SKM-1 (cell line): ENCODE measurements around the gene PARD6B.
"Not testable (repeated sequence)": the region's sequence is repeated elsewhere in the genome, so short reads cannot be mapped to it uniquely, and the experiment has no call there.

Source experiments
- DNase-seq: peaks from one replicate; lab custom pipeline; 2025; ENCODE audit not compliant: unreplicated experiment; lab: John Stamatoyannopoulos, UW

The PARD6B gene

DNA sequence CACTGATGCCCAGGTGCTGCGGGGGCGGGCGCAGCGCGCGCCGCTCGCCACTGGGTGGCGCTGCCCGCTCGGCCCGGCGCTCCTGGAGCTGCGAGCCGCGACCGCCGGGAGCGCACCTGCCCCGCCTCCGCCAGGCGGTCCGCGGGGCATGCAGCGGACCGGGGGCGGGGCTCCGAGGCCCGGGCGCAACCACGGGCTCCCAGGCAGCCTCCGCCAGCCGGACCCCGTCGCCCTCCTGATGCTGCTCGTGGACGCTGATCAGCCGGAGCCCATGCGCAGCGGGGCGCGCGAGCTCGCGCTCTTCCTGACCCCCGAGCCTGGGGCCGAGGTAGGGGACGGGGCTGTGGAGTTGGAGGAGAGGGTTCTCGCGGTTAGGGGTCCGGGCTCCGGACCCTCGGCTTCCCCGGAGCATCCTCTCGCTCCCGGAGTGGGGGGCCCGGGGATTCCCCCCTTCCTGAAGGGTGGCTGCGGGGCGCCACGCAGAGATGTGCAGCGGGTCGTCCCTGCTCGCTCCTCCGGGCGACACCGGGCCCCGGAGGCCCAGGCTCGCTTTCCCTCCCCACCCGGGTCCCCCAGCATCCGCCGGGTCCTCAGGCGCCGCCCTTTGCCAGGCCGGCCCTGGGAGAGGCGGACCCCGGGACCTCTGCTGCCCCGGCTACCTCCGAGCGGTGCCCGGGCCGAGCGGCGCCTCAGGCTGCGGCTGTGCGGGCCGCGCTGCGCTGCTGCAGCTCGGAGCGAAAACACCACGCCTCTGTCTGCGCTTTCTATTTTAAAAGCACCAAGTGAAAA, 63.7 kb downstream of the PARD6B start, which contains the start of gene BCAS4:
BCAS4 (plus strand) TSS at position 216 of the 789 bp plus-strand sequence; CDS start at position 239, 23 bp downstream.
- peak; percentile 62 for DNase-seq

DNA sequence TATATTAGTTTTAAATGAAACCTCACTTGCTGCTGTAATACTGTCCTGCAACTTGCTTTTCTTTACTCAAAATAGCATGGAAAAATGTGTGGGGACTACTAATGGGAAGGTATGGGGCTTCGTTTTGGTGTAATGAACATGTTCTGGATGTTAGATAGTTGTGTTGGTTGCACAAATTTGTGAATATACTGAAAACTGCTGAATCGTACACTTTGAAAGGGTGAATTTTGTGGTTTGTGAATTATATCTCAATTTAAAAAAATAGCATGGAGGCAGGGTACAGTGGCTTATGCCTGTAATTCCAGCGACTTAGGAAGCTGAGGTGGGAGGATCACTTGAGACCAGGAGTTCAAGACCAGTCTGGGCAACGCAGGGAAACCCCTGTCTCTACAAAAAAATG, 65.8 kb downstream of the PARD6B start:
- DNase-seq = no peak

DNA sequence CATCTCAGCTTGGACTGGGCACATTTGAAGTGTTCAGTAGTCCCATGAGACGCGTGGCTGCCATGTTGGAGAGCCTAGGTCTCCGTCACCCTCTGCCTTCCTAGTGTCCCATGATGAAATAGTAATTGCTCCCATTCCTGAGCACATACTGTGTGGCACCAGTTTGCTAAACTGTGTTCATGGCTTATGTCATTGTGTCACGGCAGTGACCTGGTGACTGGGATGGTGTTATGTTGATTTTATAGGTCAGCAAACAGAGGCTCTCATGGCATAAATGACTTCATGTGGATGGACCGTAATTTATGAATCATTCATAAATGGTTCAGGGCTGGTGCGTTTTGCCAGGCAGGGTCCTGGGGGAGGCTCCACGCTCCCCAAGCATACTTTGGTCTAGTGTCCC, 67.3 kb downstream of the PARD6B start:
- no peak for DNase-seq

DNA sequence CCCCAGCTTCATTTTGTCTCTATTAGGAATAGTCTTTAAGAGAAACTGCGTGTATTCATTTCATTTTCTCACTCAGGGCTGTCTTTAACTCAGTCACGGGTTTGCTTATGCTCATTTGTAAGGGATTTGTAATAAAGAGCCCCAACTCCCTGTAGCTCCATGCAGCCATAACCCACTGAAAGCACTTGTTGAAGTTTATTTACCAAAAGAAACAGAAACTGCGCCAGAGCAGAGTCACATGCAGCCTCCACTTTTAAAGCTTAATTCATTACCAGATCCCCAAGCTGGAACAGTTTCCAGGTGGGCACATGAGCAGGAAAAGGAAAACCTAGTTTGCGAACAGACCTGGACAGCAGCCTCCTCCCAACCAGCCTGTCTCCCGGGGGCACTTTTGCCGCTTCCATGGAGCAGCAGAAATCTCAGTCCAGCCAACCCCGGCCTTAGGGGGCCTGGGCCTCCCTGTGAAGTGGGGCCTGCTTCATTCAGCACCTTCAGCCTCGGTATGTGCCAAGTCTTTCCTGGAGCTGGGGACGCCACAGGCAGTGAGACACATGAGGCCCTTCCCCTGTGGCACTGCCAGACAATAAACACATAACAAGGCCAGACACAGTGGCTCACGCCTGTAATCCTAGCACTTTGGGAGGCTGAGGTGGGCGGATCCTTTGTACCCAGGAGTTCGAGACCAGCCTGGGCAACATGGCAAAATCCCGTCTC, 68.0 kb downstream of the PARD6B start:
- no peak for DNase-seq

DNA sequence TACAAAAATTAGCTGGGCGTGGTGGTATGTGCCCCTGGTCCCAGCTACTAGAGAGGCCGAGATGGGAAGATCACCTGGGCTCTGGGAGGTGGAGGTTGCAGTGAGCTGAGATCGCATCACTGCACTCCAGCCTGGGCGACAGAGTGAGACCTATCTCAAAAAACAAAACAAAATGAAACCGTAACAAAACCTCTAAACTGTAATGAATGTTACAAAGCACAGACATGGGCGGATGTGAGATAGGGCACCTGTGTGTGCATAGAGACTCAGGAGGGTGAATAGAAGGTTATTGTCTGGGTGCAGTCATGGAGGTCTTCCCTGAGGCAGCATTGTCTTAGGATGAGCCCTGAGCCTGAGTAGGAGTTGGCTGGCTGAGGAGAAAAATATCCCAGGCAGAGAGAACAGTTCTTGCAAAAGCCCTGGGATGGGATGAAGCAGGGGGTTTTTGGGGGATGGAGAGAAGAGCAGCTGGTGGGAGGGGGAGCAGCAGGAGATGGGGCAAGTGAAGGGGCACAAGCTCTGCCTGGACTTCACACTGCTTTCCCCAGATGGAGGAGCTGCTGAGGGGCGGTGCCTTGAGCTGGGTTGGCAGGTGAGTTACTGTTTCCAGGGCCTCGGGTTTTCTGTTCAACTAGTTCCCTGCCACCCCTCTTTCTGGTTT, 68.6 kb downstream of the PARD6B start:
- DNase-seq = no peak

DNA sequence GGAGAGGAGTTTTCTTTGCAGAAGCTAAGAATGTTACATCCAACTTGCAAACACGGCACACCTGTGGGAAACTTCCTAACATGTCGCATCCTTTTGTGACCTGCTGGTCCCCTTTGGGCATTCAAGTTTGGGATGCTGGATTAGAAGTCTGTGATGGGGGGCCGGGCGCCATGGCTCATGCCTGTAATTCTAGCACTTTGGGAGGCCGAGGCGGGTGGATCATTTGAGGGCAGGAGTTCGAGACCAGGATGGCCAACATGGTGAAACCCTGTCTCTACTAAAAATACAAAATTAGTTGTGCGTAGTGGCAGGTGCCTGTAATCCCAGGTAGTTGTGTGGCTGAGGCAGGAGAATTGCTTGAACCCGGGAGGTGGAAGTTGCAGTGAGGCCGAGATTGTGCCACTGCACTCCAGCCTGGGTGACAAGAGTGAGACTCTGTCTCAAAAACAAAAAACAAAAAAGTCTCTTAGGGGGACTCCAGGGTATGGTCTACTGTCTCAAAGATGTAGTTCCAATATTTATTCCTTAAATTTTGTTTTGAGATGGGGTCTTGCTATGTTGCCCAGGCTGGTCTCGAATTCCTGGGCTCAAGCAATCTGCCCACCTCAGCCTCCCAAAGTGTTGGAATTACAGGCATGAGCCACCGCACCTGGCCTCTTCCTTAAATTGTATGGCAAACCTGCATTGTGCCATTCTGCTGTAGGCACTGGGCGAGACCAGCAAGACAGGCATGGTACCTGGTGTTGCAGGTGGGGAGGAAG, 69.8 kb downstream of the PARD6B start:
- not testable (repeated sequence) for DNase-seq

DNA sequence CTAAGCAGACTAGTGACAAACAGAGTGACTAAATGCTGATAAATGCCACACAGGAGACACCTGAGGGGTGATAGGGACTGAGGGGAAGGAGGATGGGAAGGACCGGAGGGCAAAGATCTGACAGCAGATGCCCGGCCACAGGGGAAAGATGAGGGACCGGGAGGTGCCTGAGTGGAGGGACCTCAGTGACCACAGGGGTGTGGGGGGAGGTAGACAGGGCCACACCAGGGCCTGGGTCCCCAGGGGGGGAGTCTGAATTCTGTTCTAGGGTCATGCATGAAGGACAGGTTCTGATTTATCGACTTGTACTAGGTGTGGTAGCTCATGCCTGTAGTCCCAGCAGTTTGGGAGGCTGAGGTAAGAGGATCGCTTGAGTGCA, 70.4 kb downstream of the PARD6B start:
- no peak for DNase-seq

DNA sequence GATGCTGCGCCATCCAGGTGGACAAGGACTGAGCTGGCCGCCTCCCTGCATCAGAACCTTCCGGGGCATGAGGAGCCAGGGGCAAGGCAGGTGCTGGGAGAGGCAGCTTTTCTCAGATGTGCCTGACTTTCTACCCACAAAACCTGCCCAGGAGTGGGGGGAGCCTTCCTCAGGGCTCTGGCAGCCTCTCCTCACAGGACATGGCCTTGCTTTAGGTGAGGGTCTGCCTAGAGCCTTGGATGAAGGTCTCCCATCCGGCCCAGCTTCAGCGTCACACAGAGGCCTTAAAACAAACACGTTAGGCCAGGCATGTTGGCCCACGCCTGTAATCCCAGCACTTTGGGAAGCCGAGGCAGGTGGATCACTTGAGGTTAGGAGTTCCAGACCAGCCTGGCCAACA, 70.9 kb downstream of the PARD6B start:
- no peak for DNase-seq

DNA sequence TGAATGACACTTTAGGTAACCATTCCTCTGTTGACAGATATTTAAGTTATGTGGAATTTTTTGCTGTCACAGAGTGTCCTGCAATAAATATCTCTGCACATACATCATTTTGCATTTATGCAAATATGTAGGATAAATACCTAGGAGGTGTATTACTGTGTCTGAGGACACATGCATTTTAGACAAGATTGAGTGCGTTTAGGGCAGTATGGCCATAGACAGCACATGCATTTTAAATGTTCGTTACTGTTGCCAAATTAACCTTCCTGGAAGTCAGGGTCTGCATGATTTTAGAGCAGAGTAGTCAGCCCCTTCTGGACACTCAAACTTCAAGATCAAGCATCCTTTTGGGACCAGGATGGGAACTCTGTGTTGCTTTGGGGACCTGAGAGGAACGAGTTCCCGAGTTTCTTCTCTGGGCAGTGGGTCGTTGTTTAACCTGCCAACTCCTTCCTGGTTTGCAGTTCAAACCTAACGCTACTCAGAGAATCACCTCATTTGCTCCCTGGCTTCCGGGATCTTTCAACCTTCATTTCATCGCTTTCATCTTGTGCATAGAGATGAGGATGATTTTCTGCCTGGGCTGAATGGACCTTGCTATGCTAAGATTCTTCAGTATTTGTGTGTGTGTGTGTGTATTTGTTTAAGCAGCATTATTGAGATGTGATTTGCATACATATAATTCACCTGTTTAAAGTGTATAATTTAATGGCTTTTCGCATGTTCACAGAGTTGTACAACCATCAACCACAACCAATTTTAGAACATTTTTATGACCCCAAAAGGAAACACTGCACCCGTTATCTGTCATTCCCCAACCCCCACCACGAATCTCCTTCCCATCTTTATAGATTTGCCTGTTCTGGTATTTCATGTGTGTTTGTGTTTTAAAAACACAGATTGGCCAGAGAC, 73.3 kb downstream of the PARD6B start:
- DNase-seq = no peak

DNA sequence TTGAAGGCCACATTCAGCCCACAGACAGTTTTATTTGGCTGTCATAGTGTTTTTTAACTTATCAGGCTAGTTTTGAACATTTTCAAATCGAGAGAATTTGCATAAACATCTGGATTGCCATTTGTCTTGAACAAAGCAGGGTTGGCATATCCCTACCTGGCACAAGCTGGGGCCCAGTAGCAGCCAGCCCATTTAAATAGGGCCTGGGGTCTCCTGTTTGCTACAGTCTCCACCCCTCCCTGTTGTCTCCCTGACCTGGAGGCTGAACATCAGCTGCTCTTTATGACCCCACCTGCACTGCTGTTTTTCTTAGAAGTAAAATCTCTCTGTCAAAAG, 73.9 kb downstream of the PARD6B start:
- DNase-seq = no peak

DNA sequence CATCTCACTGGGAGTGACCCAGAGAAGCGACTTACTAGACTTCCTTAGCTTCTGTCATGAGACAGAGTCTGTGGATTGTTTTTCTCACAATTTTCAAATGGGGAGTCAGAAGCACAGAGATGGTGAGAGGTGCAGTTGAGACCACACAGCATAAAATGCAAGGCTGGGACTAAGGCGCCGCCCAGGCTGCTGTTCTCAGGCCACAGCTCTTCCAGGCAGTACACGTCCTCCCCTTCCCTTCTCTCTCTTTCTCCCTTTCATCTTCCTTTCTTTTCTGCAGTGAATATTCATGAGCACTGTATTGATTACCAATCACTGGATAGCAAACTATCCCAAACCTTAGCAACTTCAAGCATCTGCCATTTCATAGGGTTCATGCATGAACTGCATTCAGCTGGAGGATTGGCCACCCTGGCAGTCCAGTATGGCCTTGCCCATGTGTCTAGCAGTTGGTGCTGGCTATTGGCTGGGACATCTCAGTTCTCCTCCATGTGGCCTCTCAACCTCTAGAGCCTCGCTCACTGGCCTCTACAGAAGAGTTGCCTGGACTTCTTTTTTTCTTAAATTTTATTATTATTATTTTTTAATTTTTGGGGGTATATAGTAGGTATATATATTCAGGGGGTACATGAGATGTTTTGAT, 74.9 kb downstream of the PARD6B start:
- DNase-seq = no peak
